Liver (tissue), 9 donors: ENCODE data around the gene JPH3. TPM values are rescaled to one million over a fixed set of nuclear protein-coding genes. Genes with fewer than 3 reads are reported as not detected.

ENCODE experiments used
- DNase-seq: peaks from one replicate; pipeline ENCODE4 v3.0.0-alpha.2; 2017; ENCODE audit warnings: low spot score
- H3K27ac ChIP-seq, 2 donors: one replicate each; pipeline ENCODE4 v1.7.0; 2013; ENCODE audit warnings: inconsistent platforms in 2 of 2, low read length in 2 of 2, control low read depth in 1 of 2, low read depth in 1 of 2, mild to moderate bottlenecking in 1 of 2
- H3K27me3 ChIP-seq, 4 donors: one replicate each; pipeline versions ENCODE4 v1.6.1 to v1.7.0; 2013; ENCODE audit warnings: low read length in 3 of 4, inconsistent platforms in 1 of 4, mild to moderate bottlenecking in 1 of 4, moderate library complexity in 1 of 4; ENCODE audit not compliant: control insufficient read depth in 4 of 4, insufficient read depth in 4 of 4
- H3K36me3 ChIP-seq, 4 donors: one replicate each; pipeline versions ENCODE4 v1.6.1 to v1.7.0; 2013; ENCODE audit warnings: low read length in 3 of 4, mild to moderate bottlenecking in 3 of 4, low read depth in 1 of 4, moderate library complexity in 1 of 4; ENCODE audit not compliant: control insufficient read depth in 4 of 4, insufficient read depth in 3 of 4
- H3K4me1 ChIP-seq, 4 donors: one replicate each; pipeline versions ENCODE4 v1.6.1 to v1.7.0; 2013; ENCODE audit warnings: low read length in 3 of 4, mild to moderate bottlenecking in 3 of 4, moderate library complexity in 1 of 4; ENCODE audit not compliant: control insufficient read depth in 4 of 4, insufficient read depth in 4 of 4
- H3K4me3 ChIP-seq, 3 donors: one replicate each; pipeline versions ENCODE4 v1.6.1 to v1.7.0; 2013; ENCODE audit warnings: low read length in 3 of 3, control low read depth in 1 of 3, low read depth in 1 of 3, mild to moderate bottlenecking in 1 of 3
- H3K9ac ChIP-seq, 2 donors: one replicate each; pipeline ENCODE4 v1.7.0; 2013; ENCODE audit warnings: low read length in 2 of 2, mild to moderate bottlenecking in 2 of 2, moderate library complexity in 2 of 2, control low read depth in 1 of 2, low read depth in 1 of 2
- H3K9me3 ChIP-seq, 4 donors: one replicate each; pipeline versions ENCODE4 v1.6.1 to v1.7.0; 2013; ENCODE audit warnings: low read length in 3 of 4; ENCODE audit not compliant: control insufficient read depth in 4 of 4
- ATF3 ChIP-seq: IDR thresholded peaks from 2 replicates; pipeline ENCODE4 v1.6.1; 2016; ENCODE audit warnings: antibody characterized with exemption
- CTCF ChIP-seq: fragments of 150-350 bp; IDR thresholded peaks from 2 replicates; pipeline ENCODE4 v1.5.1; 2017; ENCODE audit warnings: improper control_type of control experiment, low read depth, low read length; ENCODE audit not compliant: missing input control
- EGR1 ChIP-seq, 2 donors: IDR thresholded peaks; 2 replicates each; pipeline ENCODE4 v1.6.1; 2016 to 2018; ENCODE audit warnings: antibody characterized with exemption in 2 of 2, low read depth in 2 of 2
- FOXA1 ChIP-seq: IDR thresholded peaks from 2 replicates; pipeline ENCODE4 v1.6.1; 2016; ENCODE audit warnings: antibody characterized with exemption
- FOXA2 ChIP-seq: IDR thresholded peaks from 2 replicates; pipeline ENCODE4 v1.6.1; 2016; ENCODE audit warnings: antibody characterized with exemption
- GABPA ChIP-seq, 2 donors: IDR thresholded peaks in 1 of 2; conservative IDR thresholded peaks in 1 of 2; 2 replicates each; pipeline ENCODE4 v1.6.1; 2016; ENCODE audit warnings: antibody characterized with exemption in 2 of 2, mild to moderate bottlenecking in 1 of 2, moderate library complexity in 1 of 2
- HNF4A ChIP-seq, 2 donors: conservative IDR thresholded peaks; 2 replicates each; pipeline ENCODE4 v1.6.1; 2016; ENCODE audit warnings: antibody characterized with exemption in 2 of 2, mild to moderate bottlenecking in 2 of 2
- HNF4G ChIP-seq: IDR thresholded peaks from 2 replicates; pipeline ENCODE4 v1.6.1; 2016; ENCODE audit warnings: antibody characterized with exemption
- JUND ChIP-seq, 2 donors: IDR thresholded peaks; 2 replicates each; pipeline ENCODE4 v1.6.1; 2016; ENCODE audit warnings: antibody characterized with exemption in 2 of 2
- NR2F2 ChIP-seq: IDR thresholded peaks from 2 replicates; pipeline ENCODE4 v1.6.1; 2016; ENCODE audit warnings: antibody characterized with exemption
- RAD21 ChIP-seq, 2 donors: IDR thresholded peaks; 2 replicates each; pipeline ENCODE4 v1.6.1; 2016; ENCODE audit warnings: antibody characterized with exemption in 2 of 2, mild to moderate bottlenecking in 2 of 2
- RXRA ChIP-seq, 2 donors: IDR thresholded peaks; 2 replicates each; pipeline ENCODE4 v1.6.1; 2017 to 2018; ENCODE audit warnings: antibody characterized with exemption in 2 of 2, mild to moderate bottlenecking in 1 of 2
- SP1 ChIP-seq: IDR thresholded peaks from 2 replicates; pipeline ENCODE4 v1.6.1; 2018; ENCODE audit warnings: antibody characterized with exemption, mild to moderate bottlenecking
- TAF1 ChIP-seq: conservative IDR thresholded peaks from 2 replicates; pipeline ENCODE4 v1.6.1; 2016; ENCODE audit warnings: antibody characterized with exemption, mild to moderate bottlenecking
- YY1 ChIP-seq: IDR thresholded peaks from 2 replicates; pipeline ENCODE4 v1.6.1; 2016; ENCODE audit warnings: antibody characterized with exemption, mild to moderate bottlenecking
- ZBTB33 ChIP-seq: IDR thresholded peaks from 2 replicates; pipeline ENCODE4 v1.6.1; 2016; ENCODE audit warnings: antibody characterized with exemption
- WGBS: extraction: QIAGEN DNeasy Blood & Tissue Kit; methylation state at CpG from one replicate; pipeline ENCODE4 v1.1.7; 2013; 5-methylcytosine and 5-hydroxymethylcytosine counted together
- polyA plus RNA-seq, 2 donors: library from polyadenylated mRNA; stranded (reverse) in 1 of 2; unstranded in 1 of 2; fragments of 200-250 nt in 1 of 2; fragments of >200 nt in 1 of 2; fragmentation: Nextera tagmentation in 1 of 2; extraction: Ambion mirVana in 1 of 2; gene quantifications; one replicate each; pipeline versions ENCODE4 v1.2.1 to v1.2.3, GENCODE V29; 2013 to 2015
- total RNA-seq, 2 donors: library from RNA; depleted of rRNA; stranded (reverse); fragments of >200 nt; gene quantifications; one replicate each; pipeline ENCODE4 v1.2.3, GENCODE V29; 2014
- TF ChIP-seq, protein P1 (sequence below): IDR thresholded peaks from 2 replicates; pipeline ENCODE4 v1.6.1; 2016; ENCODE audit warnings: antibody characterized with exemption, mild to moderate bottlenecking
- TF ChIP-seq, protein P2 (sequence below): IDR thresholded peaks from 2 replicates; pipeline ENCODE4 v1.6.1; 2016; ENCODE audit warnings: antibody characterized with exemption
- donor health status: healthy.
- donor health status: healthy.
- donor health status: healthy.
- donor health status: healthy.
- donor health status: healthy.

JPH3 gene
- total and polyA plus RNA-seq, 4 donors = under 0.01 to 0.09 (median 0.04) TPM

GRCh38 chr16:87613961-87614360 lies 11.7 kb downstream of the JPH3 start:
- Histone ChIP-seq H3K9me3 (no peaks in the 10 kb centered on the region), H3K27ac (no peak overlapping the region), H3K9ac (no peak overlapping the region), H3K27me3 (no peaks in the 10 kb centered on the region), H3K36me3 (no peaks in the 10 kb centered on the region), H3K4me1 (no peaks in the 10 kb centered on the region), H3K4me3 (no peak overlapping the region)
- 78% methylated on average over 10 of the region's 10 CpGs for WGBS
- TF ChIP-seq RXRA (IDR thresholded peaks at IDR 0.05) (no peak), HNF4A (conservative IDR thresholded peaks at IDR 0.05) (no peak), GABPA (IDR thresholded peaks at IDR 0.05 in 1 of 2, conservative IDR thresholded peaks at IDR 0.05 in 1 of 2) (no peak), ZBTB33 (no peak), CTCF (no peak), NR2F2 (no peak), YY1 (no peak), RAD21 (IDR thresholded peaks at IDR 0.05) (no peak), JUND (IDR thresholded peaks at IDR 0.05) (no peak), EGR1 (IDR thresholded peaks at IDR 0.05; ENCODE audit: low read depth in 2 of 2) (no peak), HNF4G (no peak), FOXA2 (no peak), TAF1 (no peak), FOXA1 (no peak), ATF3 (no peak), SP1 (no peak)
- TF ChIP-seq, protein P1, sequence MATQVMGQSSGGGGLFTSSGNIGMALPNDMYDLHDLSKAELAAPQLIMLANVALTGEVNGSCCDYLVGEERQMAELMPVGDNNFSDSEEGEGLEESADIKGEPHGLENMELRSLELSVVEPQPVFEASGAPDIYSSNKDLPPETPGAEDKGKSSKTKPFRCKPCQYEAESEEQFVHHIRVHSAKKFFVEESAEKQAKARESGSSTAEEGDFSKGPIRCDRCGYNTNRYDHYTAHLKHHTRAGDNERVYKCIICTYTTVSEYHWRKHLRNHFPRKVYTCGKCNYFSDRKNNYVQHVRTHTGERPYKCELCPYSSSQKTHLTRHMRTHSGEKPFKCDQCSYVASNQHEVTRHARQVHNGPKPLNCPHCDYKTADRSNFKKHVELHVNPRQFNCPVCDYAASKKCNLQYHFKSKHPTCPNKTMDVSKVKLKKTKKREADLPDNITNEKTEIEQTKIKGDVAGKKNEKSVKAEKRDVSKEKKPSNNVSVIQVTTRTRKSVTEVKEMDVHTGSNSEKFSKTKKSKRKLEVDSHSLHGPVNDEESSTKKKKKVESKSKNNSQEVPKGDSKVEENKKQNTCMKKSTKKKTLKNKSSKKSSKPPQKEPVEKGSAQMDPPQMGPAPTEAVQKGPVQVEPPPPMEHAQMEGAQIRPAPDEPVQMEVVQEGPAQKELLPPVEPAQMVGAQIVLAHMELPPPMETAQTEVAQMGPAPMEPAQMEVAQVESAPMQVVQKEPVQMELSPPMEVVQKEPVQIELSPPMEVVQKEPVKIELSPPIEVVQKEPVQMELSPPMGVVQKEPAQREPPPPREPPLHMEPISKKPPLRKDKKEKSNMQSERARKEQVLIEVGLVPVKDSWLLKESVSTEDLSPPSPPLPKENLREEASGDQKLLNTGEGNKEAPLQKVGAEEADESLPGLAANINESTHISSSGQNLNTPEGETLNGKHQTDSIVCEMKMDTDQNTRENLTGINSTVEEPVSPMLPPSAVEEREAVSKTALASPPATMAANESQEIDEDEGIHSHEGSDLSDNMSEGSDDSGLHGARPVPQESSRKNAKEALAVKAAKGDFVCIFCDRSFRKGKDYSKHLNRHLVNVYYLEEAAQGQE = no peak
- TF ChIP-seq, protein P2, sequence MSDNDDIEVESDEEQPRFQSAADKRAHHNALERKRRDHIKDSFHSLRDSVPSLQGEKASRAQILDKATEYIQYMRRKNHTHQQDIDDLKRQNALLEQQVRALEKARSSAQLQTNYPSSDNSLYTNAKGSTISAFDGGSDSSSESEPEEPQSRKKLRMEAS = no peak
- DNase-seq = no peak
